ENCODE data around the gene DHX38. TPM values are rescaled to one million over a fixed set of nuclear protein-coding genes. Genes with fewer than 3 reads are reported as not detected.

DHX38 gene
- total and polyA plus RNA-seq, 4 donors: 13.9 to 40.9 (median 22.7) TPM

- H3K27ac ChIP-seq (ENCODE audit: low read depth in 1 of 2, low read length in 2 of 2): no peak overlapping the region
- peaks cover 40 to 99% (median 83%) of the 10 kb centered on the region in 4 donors for H3K36me3 ChIP-seq (ENCODE audit: control insufficient read depth in 4 of 4, insufficient read depth in 3 of 4, low read depth in 1 of 4, low read length in 3 of 4)
- no peaks in the 10 kb centered on the region for H3K27me3 ChIP-seq (ENCODE audit: control insufficient read depth in 4 of 4, insufficient read depth in 4 of 4, low read length in 3 of 4)
- 91% methylated on average over 16 of the region's 16 CpGs for WGBS
- TF ChIP-seq TAF1 (conservative IDR thresholded peaks at IDR 0.05) (no peak), RXRA (IDR thresholded peaks at IDR 0.05) (no peak), YY1 (IDR thresholded peaks at IDR 0.05) (no peak), FOXA1 (IDR thresholded peaks at IDR 0.05) (no peak), MAX (IDR thresholded peaks at IDR 0.05) (no peak), EGR1 (IDR thresholded peaks at IDR 0.05; ENCODE audit: low read depth in 2 of 2) (no peak), SP1 (IDR thresholded peaks at IDR 0.05) (no peak), GABPA (IDR thresholded peaks at IDR 0.05 in 1 of 2, conservative IDR thresholded peaks at IDR 0.05 in 1 of 2) (no peak), HNF4A (conservative IDR thresholded peaks at IDR 0.05) (no peak), RAD21 (IDR thresholded peaks at IDR 0.05) (no peak), HNF4G (IDR thresholded peaks at IDR 0.05) (no peak), JUND (IDR thresholded peaks at IDR 0.05) (no peak), ZBTB33 (IDR thresholded peaks at IDR 0.05) (no peak), FOXA2 (IDR thresholded peaks at IDR 0.05) (no peak), CTCF (IDR thresholded peaks at IDR 0.05; ENCODE audit: low read depth, low read length, missing input control) (no peak)
- TF ChIP-seq, protein P1, sequence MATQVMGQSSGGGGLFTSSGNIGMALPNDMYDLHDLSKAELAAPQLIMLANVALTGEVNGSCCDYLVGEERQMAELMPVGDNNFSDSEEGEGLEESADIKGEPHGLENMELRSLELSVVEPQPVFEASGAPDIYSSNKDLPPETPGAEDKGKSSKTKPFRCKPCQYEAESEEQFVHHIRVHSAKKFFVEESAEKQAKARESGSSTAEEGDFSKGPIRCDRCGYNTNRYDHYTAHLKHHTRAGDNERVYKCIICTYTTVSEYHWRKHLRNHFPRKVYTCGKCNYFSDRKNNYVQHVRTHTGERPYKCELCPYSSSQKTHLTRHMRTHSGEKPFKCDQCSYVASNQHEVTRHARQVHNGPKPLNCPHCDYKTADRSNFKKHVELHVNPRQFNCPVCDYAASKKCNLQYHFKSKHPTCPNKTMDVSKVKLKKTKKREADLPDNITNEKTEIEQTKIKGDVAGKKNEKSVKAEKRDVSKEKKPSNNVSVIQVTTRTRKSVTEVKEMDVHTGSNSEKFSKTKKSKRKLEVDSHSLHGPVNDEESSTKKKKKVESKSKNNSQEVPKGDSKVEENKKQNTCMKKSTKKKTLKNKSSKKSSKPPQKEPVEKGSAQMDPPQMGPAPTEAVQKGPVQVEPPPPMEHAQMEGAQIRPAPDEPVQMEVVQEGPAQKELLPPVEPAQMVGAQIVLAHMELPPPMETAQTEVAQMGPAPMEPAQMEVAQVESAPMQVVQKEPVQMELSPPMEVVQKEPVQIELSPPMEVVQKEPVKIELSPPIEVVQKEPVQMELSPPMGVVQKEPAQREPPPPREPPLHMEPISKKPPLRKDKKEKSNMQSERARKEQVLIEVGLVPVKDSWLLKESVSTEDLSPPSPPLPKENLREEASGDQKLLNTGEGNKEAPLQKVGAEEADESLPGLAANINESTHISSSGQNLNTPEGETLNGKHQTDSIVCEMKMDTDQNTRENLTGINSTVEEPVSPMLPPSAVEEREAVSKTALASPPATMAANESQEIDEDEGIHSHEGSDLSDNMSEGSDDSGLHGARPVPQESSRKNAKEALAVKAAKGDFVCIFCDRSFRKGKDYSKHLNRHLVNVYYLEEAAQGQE (IDR thresholded peaks at IDR 0.05): no peak
- no peak overlapping the region for H3K9ac ChIP-seq (ENCODE audit: low read depth in 1 of 2, low read length in 2 of 2)
- DNase-seq (ENCODE audit: low spot score): no peak
- H3K4me3 ChIP-seq (ENCODE audit: low read depth in 1 of 3, low read length in 3 of 3): no peak overlapping the region
- no peaks in the 10 kb centered on the region for H3K4me1 ChIP-seq (ENCODE audit: control insufficient read depth in 4 of 4, insufficient read depth in 4 of 4, low read length in 3 of 4)
- H3K9me3 ChIP-seq (ENCODE audit: control insufficient read depth in 4 of 4, low read length in 3 of 4): no peaks in the 10 kb centered on the region
These were observed 14.9 kb downstream of the DHX38 start for GRCh38 chr16:72108353-72109102.
